GM12878 (cell line): ENCODE data around the gene DPH6. TPM values are rescaled to one million over a fixed set of nuclear protein-coding genes. Genes with fewer than 3 reads are reported as not detected.
A peak's percentile ranks its signal among the peaks of the same experiment; 100 is the strongest.

Source experiments
- ATAC-seq: fragments of 200-7000 bp; cut with Tn5 transposase; 3 replicates; pipeline ENCODE4 v1.9.1; 2020; ENCODE audit warnings: mild to moderate bottlenecking, moderate library complexity
- BruUV-seq: library from RNA; stranded (reverse); fragments of 400-500 nt; replicated peaks from 2 replicates; lab custom pipeline; 2021; lab: Mats Ljungman, UMichigan
- CTCF ChIA-PET: fragments of 300-600 bp; sonication (Branson Sonifier 250); formaldehyde crosslinking; extraction: SDS; loops from one replicate; lab custom pipeline; 2021; ENCODE audit warnings: inconsistent platforms; lab: Yijun Ruan, JAX
- POLR2A ChIA-PET: fragments of 350-600 bp; formaldehyde crosslinking; extraction: SDS; loops from one replicate; lab custom pipeline; 2021; ENCODE audit warnings: inconsistent platforms; lab: Charles Lee
- RAD21 ChIA-PET: fragments of 300-600 bp; sonication (Branson Sonifier 250); formaldehyde crosslinking; loops from one replicate; lab custom pipeline; 2023; ENCODE audit warnings: antibody characterized with exemption; ENCODE audit not compliant: unreplicated experiment; lab: Charles Lee
- SMC1A ChIA-PET: fragments of 300-600 bp; sonication (Branson Sonifier 250); formaldehyde crosslinking; loops from one replicate; lab custom pipeline; 2023; ENCODE audit not compliant: unreplicated experiment, uncharacterized antibody; lab: Charles Lee
- DNase-seq: peaks from one replicate; pipeline ENCODE4 v3.0.0-alpha.2; 2011; ENCODE audit warnings: low read depth, low spot score
- FAIRE-seq: peaks from 3 replicates; lab custom pipeline; 2011; peaks lifted over from hg19 to GRCh38; lab: Jason Lieb, UNC
- H2AFZ ChIP-seq: 2 replicates; pipeline ENCODE4 v1.6.0; 2011; ENCODE audit warnings: low read depth, low read length, control low read depth; ENCODE audit not compliant: control insufficient read depth
- H3K27ac ChIP-seq: 2 replicates; pipeline ENCODE4 v1.5.1; 2011; ENCODE audit warnings: control low read depth; ENCODE audit not compliant: control insufficient read depth, insufficient read depth
- H3K27me3 ChIP-seq, 2 experiments: replicated peaks in 1 of 2; 2 replicates each; pipeline versions ENCODE4 v1.6.0 to v1.6.1; 2011; ENCODE audit warnings: low read length in 1 of 2; ENCODE audit not compliant: control insufficient read depth in 2 of 2, insufficient read depth in 2 of 2
- H3K36me3 ChIP-seq, 2 experiments: 2 replicates each; pipeline ENCODE4 v1.5.1; 2011; ENCODE audit warnings: low read length in 1 of 2; ENCODE audit not compliant: control insufficient read depth in 2 of 2, insufficient read depth in 2 of 2
- H3K4me1 ChIP-seq: 2 replicates; pipeline ENCODE4 v1.6.1; 2011; ENCODE audit warnings: mild to moderate bottlenecking, low read length, moderate library complexity, mixed read lengths; ENCODE audit not compliant: control insufficient read depth, insufficient read depth
- H3K4me2 ChIP-seq: 2 replicates; pipeline ENCODE4 v1.6.0; 2011; ENCODE audit warnings: control low read depth; ENCODE audit not compliant: control insufficient read depth, insufficient read depth
- H3K4me3 ChIP-seq: fragments of 200-600 bp; sonication (generic); 2 replicates; pipeline ENCODE4 v1.5.1; 2016
- H3K79me2 ChIP-seq: 2 replicates; pipeline ENCODE4 v1.6.0; 2011; ENCODE audit warnings: low read length; ENCODE audit not compliant: control insufficient read depth, insufficient read depth
- H3K9ac ChIP-seq: 2 replicates; pipeline ENCODE4 v1.8.0; 2011; ENCODE audit warnings: low read length, control low read depth, mixed read lengths; ENCODE audit not compliant: control insufficient read depth, insufficient read depth
- H3K9me3 ChIP-seq: replicated peaks from 3 replicates; pipeline ENCODE4 v1.5.1; 2011; ENCODE audit warnings: mild to moderate bottlenecking, low read length; ENCODE audit not compliant: control insufficient read depth, insufficient read depth
- H4K20me1 ChIP-seq: 2 replicates; pipeline ENCODE4 v1.6.0; 2011; ENCODE audit not compliant: control insufficient read depth, insufficient read depth
- CHD2 ChIP-seq: IDR thresholded peaks from 2 replicates; pipeline ENCODE4 v1.6.1; 2011; ENCODE audit warnings: low read depth, low read length, improper control_type of control experiment, borderline replicate concordance
- E2F8 ChIP-seq: fragments of 450-650 bp; IDR thresholded peaks from 2 replicates; pipeline ENCODE4 v1.6.1; 2018; ENCODE audit warnings: mild to moderate bottlenecking, low read depth, moderate library complexity; ENCODE audit not compliant: partially characterized antibody
- FOXM1 ChIP-seq: IDR thresholded peaks from 2 replicates; pipeline ENCODE4 v1.6.1; 2012; ENCODE audit warnings: low read depth, mild to moderate bottlenecking, inconsistent platforms, low read length, moderate library complexity
- IKZF2 ChIP-seq, 2 experiments: fragments of 450-650 bp; IDR thresholded peaks; 2 replicates each; pipeline ENCODE4 v1.6.1; 2017; ENCODE audit warnings: mild to moderate bottlenecking in 2 of 2, moderate library complexity in 2 of 2
- IRF3 ChIP-seq: fragments of 450-650 bp; IDR thresholded peaks from 2 replicates; pipeline ENCODE4 v1.6.1; 2014; ENCODE audit warnings: mild to moderate bottlenecking
- NBN ChIP-seq: fragments of 450-650 bp; IDR thresholded peaks from 2 replicates; pipeline ENCODE4 v1.6.1; 2016
- USF2 ChIP-seq: IDR thresholded peaks from 2 replicates; pipeline ENCODE4 v1.6.1; 2011; ENCODE audit warnings: low read depth, low read length, improper control_type of control experiment, borderline replicate concordance
- YY1 ChIP-seq: IDR thresholded peaks from 2 replicates; pipeline ENCODE4 v1.6.1; 2011; ENCODE audit warnings: low read depth, mild to moderate bottlenecking, low read length
- ZBTB40 ChIP-seq: fragments of 450-650 bp; IDR thresholded peaks from 2 replicates; pipeline ENCODE4 v1.6.1; 2016; ENCODE audit warnings: mild to moderate bottlenecking, moderate library complexity, borderline replicate concordance
- ZNF384 ChIP-seq: IDR thresholded peaks from 2 replicates; pipeline ENCODE4 v1.6.1; 2012; ENCODE audit warnings: low read depth, mild to moderate bottlenecking, low read length, improper control_type of control experiment, borderline replicate concordance
- WGBS: methylation state at CpG from one replicate; pipeline ENCODE4 v1.1.6; 2016; ENCODE audit warnings: low lambda C conversion rate; ENCODE audit not compliant: insufficient replicate concordance, insufficient coverage; ENCODE audit errors: missing lambda C conversion rate; 5-methylcytosine and 5-hydroxymethylcytosine counted together
- in situ Hi-C: fragments of 300-500 bp; cut with MboI; formaldehyde crosslinking; loops from 9 replicates; pipeline ENCODE4 v1.14.3; 2018; ENCODE audit warnings: mixed read lengths
- intact Hi-C: fragments of 100-400 bp; cut with micrococcal nuclease; formaldehyde crosslinking; loops from one replicate; pipeline ENCODE4 v1.14.2; 2022; ENCODE audit not compliant: unreplicated experiment
- polyA plus RNA-seq, 11 experiments: library from polyadenylated mRNA; depleted of rRNA in 4 of 11; unstranded in 6 of 11; stranded (reverse) in 5 of 11; fragments of >200 nt; fragmentation: Nextera tagmentation in 4 of 11; fragmentation: Illumina TruSeq in 1 of 11; extraction: Ambion mirVana in 4 of 11; extraction: Trizol in 1 of 11; gene quantifications; 1 replicate in 1 of 11; 2 replicates in 10 of 11; pipeline versions ENCODE4 v1.2.1 to v1.2.3, GENCODE V29; 2011 to 2016; ENCODE audit warnings: inconsistent platforms in 2 of 11, missing spikeins in 2 of 11, low read depth in 1 of 11
- total RNA-seq, 4 experiments: library from RNA; depleted of rRNA in 3 of 4; stranded (reverse); fragments of >200 nt in 3 of 4; fragmentation: Illumina TruSeq in 1 of 4; extraction: Trizol in 1 of 4; gene quantifications; 2 replicates each; pipeline versions ENCODE4 v1.2.1 to v1.2.3, GENCODE V29; 2013 to 2021

Gene DPH6
- total and polyA plus RNA-seq, 10 of the 15 experiments (the other 5 are each of a cell fraction or from before 2014, with no cell fraction given) = 9.0 to 68.5 (median 17.1) TPM

- Histone ChIP-seq H3K4me1 (peaks cover 4% of the 10 kb centered on the region; the same call in 1 of the 2 replicates), H3K9me3 (no peaks in the 10 kb centered on the region), H3K79me2 (peaks cover 2% of the 10 kb centered on the region; the same call in 1 of the 2 replicates)
- intact Hi-C loops = loop anchor here (10.0 kb wide), 1 partner anchor 551 kb away; no protein-coding TSS in a partner anchor
- FAIRE-seq = no peak
- 2% methylated on average over 15 of the region's 15 CpGs for WGBS
- in situ Hi-C loops = no loop called here
- TF ChIP-seq E2F8 (no peak), FOXM1 (0 out of 2 replicates have a peak, but pooled peaks have one; percentile 29), ZNF384 (0 out of 2 replicates have a peak, but pooled peaks have one; percentile 7), IKZF2 (IDR thresholded peaks at IDR 0.05) (peak in 1 of 2 experiments; percentile 42; a peak in 2 of 4 replicates), YY1 (0 out of 2 replicates have a peak, but pooled peaks have one; percentile 5), USF2 (no peak), ZBTB40 (peak; percentile 26; the same call in 1 of the 2 replicates), NBN (peak; percentile 15; the same call in 1 of the 2 replicates), IRF3 (no peak), CHD2 (no peak)
- TF ChIP-seq, all 136 proteins: peak for 6
- Histone ChIP-seq H4K20me1 (no peaks in the 10 kb centered on the region), H2AFZ (peak overlapping the region; percentile 99), H3K4me2 (peak overlapping the region; percentile 94), H3K9ac (peak overlapping the region; percentile 97), H3K36me3 (no peaks in the 10 kb centered on the region), H3K27me3 (no peaks in the 10 kb centered on the region), H3K4me3 (peak overlapping the region; percentile 60), H3K27ac (peak overlapping the region; percentile 98)
- ChIA-PET SMC1A (no interaction called here), POLR2A (interaction anchor here (0.9 kb wide), 1 partner anchor 58 kb away, joined by 3 read pairs; no protein-coding TSS in a partner anchor), RAD21 (interaction anchor here (0.6 kb wide), 1 partner anchor 73 kb away, joined by 4 read pairs; no protein-coding TSS in a partner anchor), CTCF (interaction anchor here (0.6 to 2.0 kb wide), 2 partner anchors 26 to 287 kb away, joined by 3 to 8 read pairs; no protein-coding TSS in a partner anchor)
- TSS peak; percentile 82 for BruUV-seq
- peak; percentile 42 for ATAC-seq
- DNase-seq = peak; percentile 16
Measured at GRCh38 chr15:35545316-35545823, 595 bp downstream of the DPH6 start.
